ENCODE results near the gene YIPF1.

Gene YIPF1

DNA sequence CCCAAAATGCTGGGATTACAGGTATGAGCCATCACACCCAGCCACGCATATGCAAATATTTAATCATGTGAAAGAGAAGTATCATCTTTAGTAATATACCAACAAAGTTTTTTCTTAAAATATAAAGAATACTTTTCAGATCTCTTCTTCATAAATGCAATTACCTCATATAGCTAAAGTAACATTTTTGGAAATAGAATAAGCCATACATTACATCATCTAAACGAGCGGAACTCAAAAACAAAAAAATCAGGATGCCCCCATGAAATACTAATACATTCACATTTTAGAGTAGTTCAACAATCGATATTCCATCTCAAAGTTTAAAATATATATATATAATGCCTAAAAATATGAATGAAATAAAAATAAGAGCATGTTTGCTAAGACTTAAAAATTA lies 56.2 kb downstream of the YIPF1 start:
- H3K4me2 ChIP-seq (ENCODE audit: low read depth, low read length): no peak overlapping the region
- H2AFZ ChIP-seq (ENCODE audit: low read length): no peak overlapping the region
- H3K27me3 ChIP-seq (replicated peaks; ENCODE audit: insufficient read depth, low read length): no peaks in the 10 kb centered on the region
- peaks cover 4% of the 10 kb centered on the region; the same call in 1 of the 2 replicates for H3K36me3 ChIP-seq (replicated peaks; ENCODE audit: insufficient read depth, low read length)
- H3K9ac ChIP-seq (ENCODE audit: low read length): no peak overlapping the region
- TF ChIP-seq EZH2phosphoT487 (IDR thresholded peaks at IDR 0.05; ENCODE audit: low read length) (no peak), EZH2 (optimal IDR thresholded peaks at IDR 0.05; ENCODE audit: low read depth, low read length) (no peak)
- H3K27ac ChIP-seq (ENCODE audit: low read length): no peak overlapping the region
- no peak for DNase-seq
- H3F3A ChIP-seq (ENCODE audit: insufficient read depth, low read length): no peaks in the 10 kb centered on the region
- peaks cover 68% of the 10 kb centered on the region for H3K79me2 ChIP-seq (ENCODE audit: low read length)
- no peaks in the 10 kb centered on the region for H3K9me2 ChIP-seq (replicated peaks; ENCODE audit: insufficient read depth, low read length)
- H3K4me1 ChIP-seq (ENCODE audit: low read length): no peaks in the 10 kb centered on the region
- H3K9me3 ChIP-seq (replicated peaks; ENCODE audit: insufficient read depth, low read length): no peaks in the 10 kb centered on the region
- H3K4me3 ChIP-seq (ENCODE audit: low read length): no peak overlapping the region
- H4K20me1 ChIP-seq (ENCODE audit: insufficient read depth, low read length): no peaks in the 10 kb centered on the region; the same call in 1 of the 2 replicates

DNA sequence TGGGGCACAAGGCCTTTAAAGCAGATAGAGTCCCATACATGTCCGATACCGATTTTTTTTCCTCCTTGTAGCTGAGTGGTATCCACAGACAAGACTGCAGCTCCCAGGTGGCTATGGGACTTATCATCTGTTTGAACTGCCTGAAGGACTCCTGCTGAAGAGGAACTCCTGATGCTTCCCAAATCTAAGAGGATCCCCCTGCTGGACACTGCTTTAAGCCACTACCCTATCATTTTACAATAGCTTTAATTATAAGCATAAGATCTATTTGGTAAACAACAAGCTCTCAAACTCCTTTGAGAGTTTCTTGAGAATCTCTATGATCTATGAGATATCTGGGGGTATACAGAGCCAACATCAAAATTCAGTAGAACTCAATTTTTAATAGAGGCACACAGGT lies 63.2 kb downstream of the YIPF1 start:
- no peak overlapping the region for H3K4me3 ChIP-seq (ENCODE audit: low read length)
- no peak overlapping the region for H3K27ac ChIP-seq (ENCODE audit: low read length)
- H3K9me3 ChIP-seq (replicated peaks; ENCODE audit: insufficient read depth, low read length): no peaks in the 10 kb centered on the region
- H3K9me2 ChIP-seq (replicated peaks; ENCODE audit: insufficient read depth, low read length): no peaks in the 10 kb centered on the region
- no peak overlapping the region for H2AFZ ChIP-seq (ENCODE audit: low read length)
- H3K4me1 ChIP-seq (ENCODE audit: low read length): no peaks in the 10 kb centered on the region
- peaks cover 13% of the 10 kb centered on the region for H3K36me3 ChIP-seq (replicated peaks; ENCODE audit: insufficient read depth, low read length)
- no peaks in the 10 kb centered on the region for H4K20me1 ChIP-seq (ENCODE audit: insufficient read depth, low read length)
- no peaks in the 10 kb centered on the region for H3K27me3 ChIP-seq (replicated peaks; ENCODE audit: insufficient read depth, low read length)
- H3K9ac ChIP-seq (ENCODE audit: low read length): no peak overlapping the region
- TF ChIP-seq, protein P1, sequence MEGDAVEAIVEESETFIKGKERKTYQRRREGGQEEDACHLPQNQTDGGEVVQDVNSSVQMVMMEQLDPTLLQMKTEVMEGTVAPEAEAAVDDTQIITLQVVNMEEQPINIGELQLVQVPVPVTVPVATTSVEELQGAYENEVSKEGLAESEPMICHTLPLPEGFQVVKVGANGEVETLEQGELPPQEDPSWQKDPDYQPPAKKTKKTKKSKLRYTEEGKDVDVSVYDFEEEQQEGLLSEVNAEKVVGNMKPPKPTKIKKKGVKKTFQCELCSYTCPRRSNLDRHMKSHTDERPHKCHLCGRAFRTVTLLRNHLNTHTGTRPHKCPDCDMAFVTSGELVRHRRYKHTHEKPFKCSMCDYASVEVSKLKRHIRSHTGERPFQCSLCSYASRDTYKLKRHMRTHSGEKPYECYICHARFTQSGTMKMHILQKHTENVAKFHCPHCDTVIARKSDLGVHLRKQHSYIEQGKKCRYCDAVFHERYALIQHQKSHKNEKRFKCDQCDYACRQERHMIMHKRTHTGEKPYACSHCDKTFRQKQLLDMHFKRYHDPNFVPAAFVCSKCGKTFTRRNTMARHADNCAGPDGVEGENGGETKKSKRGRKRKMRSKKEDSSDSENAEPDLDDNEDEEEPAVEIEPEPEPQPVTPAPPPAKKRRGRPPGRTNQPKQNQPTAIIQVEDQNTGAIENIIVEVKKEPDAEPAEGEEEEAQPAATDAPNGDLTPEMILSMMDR (IDR thresholded peaks at IDR 0.05; ENCODE audit: low read length): no peak
- no peak for TF ChIP-seq EZH2phosphoT487 (IDR thresholded peaks at IDR 0.05; ENCODE audit: low read length)
- no peaks in the 10 kb centered on the region for H3F3A ChIP-seq (ENCODE audit: insufficient read depth, low read length)
- DNase-seq: no peak
- H3K4me2 ChIP-seq (ENCODE audit: low read depth, low read length): no peak overlapping the region
- H3K79me2 ChIP-seq (ENCODE audit: low read length): peaks cover 13% of the 10 kb centered on the region

DNA sequence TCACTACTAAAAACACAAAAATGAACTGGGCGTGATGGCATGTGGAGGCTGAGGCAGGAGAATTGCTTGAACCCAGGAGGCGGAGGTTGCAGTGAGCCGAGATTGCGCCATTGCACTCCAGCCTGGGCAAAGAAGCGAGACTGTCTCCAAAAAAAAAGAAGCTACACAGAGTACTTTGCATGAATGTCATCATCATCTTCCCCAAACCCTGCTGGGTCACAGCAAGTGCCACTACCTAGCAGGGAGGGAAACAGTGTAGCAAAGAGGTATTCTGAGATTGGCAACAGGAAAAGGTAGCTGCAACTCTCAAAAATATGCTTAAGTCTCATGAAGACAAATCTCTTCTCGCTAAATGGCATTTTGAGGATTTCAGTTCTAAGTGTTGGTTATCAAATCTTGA lies 64.3 kb downstream of the YIPF1 start:
- no peak for DNase-seq
- no peaks in the 10 kb centered on the region for H3K4me1 ChIP-seq (ENCODE audit: low read length)
- peaks cover 13% of the 10 kb centered on the region for H3K36me3 ChIP-seq (replicated peaks; ENCODE audit: insufficient read depth, low read length)
- H3K27ac ChIP-seq (ENCODE audit: low read length): no peak overlapping the region
- H3K4me3 ChIP-seq (ENCODE audit: low read length): no peak overlapping the region
- H3F3A ChIP-seq (ENCODE audit: insufficient read depth, low read length): no peaks in the 10 kb centered on the region
- no peak overlapping the region for H3K4me2 ChIP-seq (ENCODE audit: low read depth, low read length)
- no peaks in the 10 kb centered on the region for H3K27me3 ChIP-seq (replicated peaks; ENCODE audit: insufficient read depth, low read length)
- H3K9me3 ChIP-seq (replicated peaks; ENCODE audit: insufficient read depth, low read length): no peaks in the 10 kb centered on the region
- TF ChIP-seq EZH2 (optimal IDR thresholded peaks at IDR 0.05; ENCODE audit: low read depth, low read length) (no peak), EZH2phosphoT487 (IDR thresholded peaks at IDR 0.05; ENCODE audit: low read length) (no peak)
- TF ChIP-seq, protein P1 (IDR thresholded peaks at IDR 0.05; ENCODE audit: low read length): no peak
- no peaks in the 10 kb centered on the region for H3K9me2 ChIP-seq (replicated peaks; ENCODE audit: insufficient read depth, low read length)
- no peak overlapping the region for H2AFZ ChIP-seq (ENCODE audit: low read length)
- no peak overlapping the region for H3K9ac ChIP-seq (ENCODE audit: low read length)
- no peaks in the 10 kb centered on the region for H4K20me1 ChIP-seq (ENCODE audit: insufficient read depth, low read length)
- peaks cover 14% of the 10 kb centered on the region for H3K79me2 ChIP-seq (ENCODE audit: low read length)

DNA sequence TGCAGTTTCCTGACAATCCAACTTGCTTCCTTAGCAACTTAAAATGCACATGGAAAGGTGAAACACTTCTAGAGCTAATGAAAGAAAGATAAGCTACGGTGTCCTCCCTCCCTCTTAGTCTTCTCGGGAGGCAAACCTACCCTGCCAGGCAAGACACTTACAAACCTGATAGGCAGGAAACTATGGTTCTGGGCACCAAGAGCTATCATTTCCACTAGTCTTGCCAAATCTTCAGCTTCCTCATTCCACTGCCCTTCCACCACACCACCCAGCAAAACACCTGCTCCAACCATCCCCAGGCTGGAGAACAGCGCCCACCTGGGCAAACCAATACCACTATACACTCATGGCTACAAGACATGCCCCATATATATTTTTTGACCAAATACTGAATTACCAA lies 66.7 kb downstream of the YIPF1 start:
- Histone ChIP-seq H3K36me3 (replicated peaks; ENCODE audit: insufficient read depth, low read length) (peaks cover 13% of the 10 kb centered on the region), H3K79me2 (ENCODE audit: low read length) (peaks cover 8% of the 10 kb centered on the region; the same call in 1 of the 2 replicates), H3K4me1 (ENCODE audit: low read length) (no peaks in the 10 kb centered on the region), H4K20me1 (ENCODE audit: insufficient read depth, low read length) (no peaks in the 10 kb centered on the region), H3K4me2 (ENCODE audit: low read depth, low read length) (no peak overlapping the region), H3K27ac (ENCODE audit: low read length) (no peak overlapping the region), H3K9ac (ENCODE audit: low read length) (no peak overlapping the region), H3K9me2 (replicated peaks; ENCODE audit: insufficient read depth, low read length) (no peaks in the 10 kb centered on the region), H3K27me3 (replicated peaks; ENCODE audit: insufficient read depth, low read length) (no peaks in the 10 kb centered on the region), H2AFZ (ENCODE audit: low read length) (no peak overlapping the region), H3K9me3 (replicated peaks; ENCODE audit: insufficient read depth, low read length) (no peaks in the 10 kb centered on the region), H3F3A (ENCODE audit: insufficient read depth, low read length) (no peaks in the 10 kb centered on the region), H3K4me3 (ENCODE audit: low read length) (no peak overlapping the region)
- DNase-seq: no peak
- TF ChIP-seq EZH2 (optimal IDR thresholded peaks at IDR 0.05; ENCODE audit: low read depth, low read length) (no peak), EZH2phosphoT487 (IDR thresholded peaks at IDR 0.05; ENCODE audit: low read length) (no peak)
- TF ChIP-seq, protein P1 (IDR thresholded peaks at IDR 0.05; ENCODE audit: low read length): no peak
